Nephron (organoid): ENCODE measurements around the gene RAB40B.

Source experiments
- H3K27ac Mint-ChIP-seq, 3 experiments: 2 replicates each; pipeline ENCODE4 v1.8.0; 2020; ENCODE audit warnings: mixed read lengths in 3 of 3, mild to moderate bottlenecking in 2 of 3, moderate library complexity in 1 of 3
- H3K27me3 Mint-ChIP-seq: 2 replicates; pipeline ENCODE4 v1.8.0; 2021; ENCODE audit warnings: low read depth, mild to moderate bottlenecking, moderate library complexity, mixed read lengths
- H3K36me3 Mint-ChIP-seq: 2 replicates; pipeline ENCODE4 v1.8.0; 2020; ENCODE audit warnings: low read depth, mixed read lengths
- H3K4me1 Mint-ChIP-seq: 2 replicates; pipeline ENCODE4 v1.8.0; 2020; ENCODE audit warnings: mixed read lengths
- H3K4me3 Mint-ChIP-seq, 3 experiments: 2 replicates each; pipeline ENCODE4 v1.8.0; 2020; ENCODE audit warnings: mild to moderate bottlenecking in 3 of 3, mixed read lengths in 3 of 3, moderate library complexity in 2 of 3
- H3K9me3 Mint-ChIP-seq: 2 replicates; pipeline ENCODE4 v1.8.0; 2020; ENCODE audit warnings: mixed read lengths
- TF ChIP-seq, protein P1 (sequence below), 3 experiments: fragments of 200-600 bp; sonication (generic); IDR thresholded peaks; one replicate each; pipeline ENCODE4 v1.5.0; 2021; ENCODE audit warnings: antibody characterized with exemption in 3 of 3; ENCODE audit not compliant: unreplicated experiment in 3 of 3

The RAB40B gene

DNA sequence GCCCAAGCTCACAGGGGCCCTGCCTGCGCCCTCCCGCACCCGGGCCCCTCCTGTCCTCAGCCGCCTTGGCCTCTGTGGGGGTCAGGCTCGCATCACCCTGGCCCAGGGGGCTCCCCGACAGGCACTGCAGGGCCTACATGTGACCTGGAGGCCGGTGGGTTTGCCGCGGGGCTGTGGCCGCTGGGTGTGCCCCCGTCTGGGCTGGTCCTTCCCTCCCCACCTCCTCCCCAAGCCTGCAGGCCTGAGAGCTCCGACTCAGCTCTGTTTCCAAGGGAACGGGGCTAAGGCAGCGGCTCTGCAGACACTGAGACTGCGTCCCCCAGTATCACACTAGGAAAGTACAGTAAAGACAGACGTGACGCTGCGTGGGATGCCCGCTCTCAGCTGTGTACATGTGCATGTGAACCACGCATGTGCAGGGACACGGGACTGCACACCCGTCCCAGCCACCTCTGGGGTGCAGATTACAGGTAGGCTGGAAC, 33.8 kb downstream of the RAB40B start:
- peak overlapping the region in 2 of 3 experiments; percentile 29 to 71 for H3K27ac Mint-ChIP-seq
- no peak overlapping the region for H3K4me3 Mint-ChIP-seq
- peaks cover 3% of the 10 kb centered on the region for H3K27me3 Mint-ChIP-seq
- TF ChIP-seq, protein P1, sequence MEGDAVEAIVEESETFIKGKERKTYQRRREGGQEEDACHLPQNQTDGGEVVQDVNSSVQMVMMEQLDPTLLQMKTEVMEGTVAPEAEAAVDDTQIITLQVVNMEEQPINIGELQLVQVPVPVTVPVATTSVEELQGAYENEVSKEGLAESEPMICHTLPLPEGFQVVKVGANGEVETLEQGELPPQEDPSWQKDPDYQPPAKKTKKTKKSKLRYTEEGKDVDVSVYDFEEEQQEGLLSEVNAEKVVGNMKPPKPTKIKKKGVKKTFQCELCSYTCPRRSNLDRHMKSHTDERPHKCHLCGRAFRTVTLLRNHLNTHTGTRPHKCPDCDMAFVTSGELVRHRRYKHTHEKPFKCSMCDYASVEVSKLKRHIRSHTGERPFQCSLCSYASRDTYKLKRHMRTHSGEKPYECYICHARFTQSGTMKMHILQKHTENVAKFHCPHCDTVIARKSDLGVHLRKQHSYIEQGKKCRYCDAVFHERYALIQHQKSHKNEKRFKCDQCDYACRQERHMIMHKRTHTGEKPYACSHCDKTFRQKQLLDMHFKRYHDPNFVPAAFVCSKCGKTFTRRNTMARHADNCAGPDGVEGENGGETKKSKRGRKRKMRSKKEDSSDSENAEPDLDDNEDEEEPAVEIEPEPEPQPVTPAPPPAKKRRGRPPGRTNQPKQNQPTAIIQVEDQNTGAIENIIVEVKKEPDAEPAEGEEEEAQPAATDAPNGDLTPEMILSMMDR (IDR thresholded peaks at IDR 0.05; ENCODE audit: unreplicated experiment in 3 of 3), result no peak
- H3K36me3 Mint-ChIP-seq, result peaks cover 23% of the 10 kb centered on the region
- no peaks in the 10 kb centered on the region for H3K9me3 Mint-ChIP-seq
- peaks cover 17% of the 10 kb centered on the region for H3K4me1 Mint-ChIP-seq

DNA sequence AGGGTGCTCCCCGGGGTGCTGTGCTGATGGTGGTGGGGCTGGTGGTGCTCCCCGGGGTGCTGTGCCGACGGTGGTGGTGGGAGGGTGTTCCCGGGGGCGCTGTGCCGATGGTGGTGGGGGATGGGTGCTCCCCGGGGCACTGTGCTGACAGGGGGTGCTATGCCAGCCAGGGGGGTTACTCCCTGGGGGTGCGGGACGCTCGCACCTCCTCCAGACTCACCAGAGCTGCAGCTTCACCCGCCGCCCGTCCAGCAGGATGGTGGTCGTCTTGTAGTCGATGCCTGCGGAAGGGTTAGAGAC, 34.3 kb downstream of the RAB40B start:
- peaks cover 28% of the 10 kb centered on the region for H3K36me3 Mint-ChIP-seq
- H3K4me1 Mint-ChIP-seq, result peaks cover 14% of the 10 kb centered on the region
- no peaks in the 10 kb centered on the region for H3K9me3 Mint-ChIP-seq
- H3K4me3 Mint-ChIP-seq, result no peak overlapping the region
- H3K27ac Mint-ChIP-seq, result no peak overlapping the region
- H3K27me3 Mint-ChIP-seq, result peaks cover 3% of the 10 kb centered on the region
- TF ChIP-seq, protein P1 (IDR thresholded peaks at IDR 0.05; ENCODE audit: unreplicated experiment in 3 of 3), result no peak

DNA sequence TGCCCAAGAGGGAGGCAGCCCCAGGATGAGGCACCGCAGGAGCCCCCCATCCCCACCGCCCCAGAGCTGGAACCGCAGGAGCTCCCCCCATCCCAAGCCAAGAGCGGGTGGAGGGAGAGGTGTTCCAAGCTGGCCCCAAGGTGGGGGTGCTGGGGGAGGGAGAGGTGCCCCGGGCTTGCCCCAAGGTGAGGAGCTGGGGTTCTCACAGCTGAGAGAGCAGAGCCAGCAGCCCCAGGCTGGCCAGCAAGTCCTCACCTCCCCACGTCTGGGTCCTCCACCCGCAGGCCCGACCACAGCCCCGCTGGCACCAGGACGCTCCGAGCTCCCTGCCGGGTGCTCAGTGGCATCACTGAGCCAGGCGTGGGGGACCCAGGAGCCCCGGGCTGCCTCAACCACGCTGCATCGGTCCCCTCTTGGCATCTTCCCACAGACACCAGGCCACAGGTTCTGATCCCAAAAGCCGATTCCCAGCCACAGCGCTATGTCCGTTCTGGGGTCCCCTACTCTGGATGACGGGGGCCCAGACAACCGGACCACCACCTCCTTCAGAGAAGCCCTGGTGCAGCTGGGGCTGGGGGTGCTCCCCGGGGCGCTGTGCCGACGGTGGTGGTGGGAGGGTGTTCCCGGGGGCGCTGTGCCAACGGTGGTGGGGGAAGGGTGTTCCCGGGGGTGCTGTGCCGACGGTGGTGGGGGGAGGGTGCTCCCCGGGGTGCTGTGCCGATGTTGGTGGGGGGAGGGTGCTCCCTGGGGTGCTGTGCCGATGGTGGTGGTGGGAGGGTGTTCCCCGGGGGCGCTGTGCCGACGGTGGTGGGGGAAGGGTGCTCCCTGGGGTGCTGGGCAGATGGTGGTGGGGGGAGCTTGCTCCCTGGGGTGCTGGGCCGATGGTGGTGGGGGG, 34.9 kb downstream of the RAB40B start:
- Mint-ChIP-seq H3K9me3 (no peaks in the 10 kb centered on the region), H3K27ac (no peak overlapping the region), H3K36me3 (peaks cover 31% of the 10 kb centered on the region), H3K27me3 (peaks cover 3% of the 10 kb centered on the region), H3K4me1 (peaks cover 11% of the 10 kb centered on the region), H3K4me3 (no peak overlapping the region)
- TF ChIP-seq, protein P1 (IDR thresholded peaks at IDR 0.05; ENCODE audit: unreplicated experiment in 3 of 3), result no peak

DNA sequence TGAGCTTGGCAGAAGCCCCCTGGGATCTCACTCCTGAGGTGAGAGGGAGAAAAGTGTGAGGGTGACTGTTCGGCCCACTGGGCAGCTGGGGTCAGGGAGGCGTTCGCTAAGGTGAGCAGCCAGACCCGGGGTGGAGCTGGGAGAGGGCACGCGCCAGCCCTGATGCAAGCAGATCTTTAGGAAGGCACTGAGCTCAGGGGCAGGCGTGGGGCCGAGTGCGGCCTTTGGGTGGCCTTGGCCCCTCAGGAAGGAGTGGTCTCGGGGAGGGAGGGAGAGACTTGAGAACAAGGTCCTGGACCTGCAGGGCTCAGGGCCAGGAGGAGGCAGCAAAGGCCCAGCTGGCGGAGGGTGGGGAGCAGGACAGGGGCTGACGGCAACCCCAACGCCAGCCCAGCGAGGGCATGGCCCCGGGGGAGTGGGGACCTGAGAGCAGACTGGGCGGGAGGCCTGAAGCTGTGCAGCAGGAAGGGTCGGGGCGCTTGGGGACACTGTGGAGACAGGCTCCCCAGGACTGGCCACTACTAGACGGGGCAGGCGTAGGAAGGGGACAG, 35.7 kb downstream of the RAB40B start:
- H3K4me1 Mint-ChIP-seq, result peaks cover 7% of the 10 kb centered on the region
- H3K27me3 Mint-ChIP-seq, result peaks cover 3% of the 10 kb centered on the region
- TF ChIP-seq, protein P1 (IDR thresholded peaks at IDR 0.05; ENCODE audit: unreplicated experiment in 3 of 3), result no peak
- no peak overlapping the region for H3K4me3 Mint-ChIP-seq
- peaks cover 34% of the 10 kb centered on the region for H3K36me3 Mint-ChIP-seq
- H3K27ac Mint-ChIP-seq, result no peak overlapping the region
- H3K9me3 Mint-ChIP-seq, result no peaks in the 10 kb centered on the region

DNA sequence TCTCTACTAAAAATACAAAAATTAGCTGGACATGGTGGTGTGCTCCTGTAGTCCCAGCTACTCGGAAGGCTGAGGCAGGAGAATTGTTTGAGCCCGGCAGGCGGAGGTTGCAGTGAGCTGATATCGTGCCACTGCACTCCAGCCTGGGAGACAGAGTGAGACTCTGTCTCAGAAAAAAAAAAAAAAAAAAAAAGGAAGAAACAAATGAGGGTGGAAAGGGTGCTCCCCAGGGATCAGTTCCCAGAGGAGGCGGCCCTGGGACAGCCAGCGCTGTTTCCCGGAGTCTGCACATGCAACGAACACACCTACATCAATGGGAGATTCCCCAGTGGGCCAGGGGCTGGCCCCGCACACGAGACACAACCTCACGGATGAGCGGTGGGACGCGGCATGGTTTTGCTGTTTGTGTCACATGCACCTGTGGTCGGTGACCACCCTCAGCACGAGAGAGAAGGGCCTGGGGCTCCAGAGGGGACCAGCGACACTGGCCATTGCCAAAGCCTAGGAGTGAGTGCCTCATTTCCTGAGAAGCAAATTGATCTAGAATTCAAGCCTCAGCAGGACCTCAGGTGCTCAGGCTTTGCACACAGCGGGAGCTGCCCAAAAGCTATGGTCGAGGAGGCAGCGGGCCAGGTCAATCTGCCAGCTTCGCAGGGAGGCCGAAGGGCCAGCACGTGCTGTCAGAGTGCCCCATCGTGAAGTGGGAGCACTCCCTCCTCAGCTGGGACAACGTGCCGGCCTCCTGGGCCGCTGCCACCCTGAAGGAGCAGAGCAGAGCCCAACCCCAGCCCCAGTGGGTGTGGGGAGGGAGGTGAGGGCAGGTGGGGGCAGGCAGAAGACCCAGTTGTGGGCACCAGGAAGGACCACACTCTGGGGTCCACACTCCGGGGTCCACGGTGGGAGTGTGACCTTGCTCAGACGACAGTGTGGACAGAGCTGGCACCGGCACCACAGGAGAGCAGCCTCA, 36.5 kb downstream of the RAB40B start:
- Mint-ChIP-seq H3K27me3 (no peaks in the 10 kb centered on the region), H3K27ac (no peak overlapping the region), H3K4me1 (peaks cover 7% of the 10 kb centered on the region), H3K9me3 (no peaks in the 10 kb centered on the region), H3K4me3 (no peak overlapping the region), H3K36me3 (peaks cover 37% of the 10 kb centered on the region)
- TF ChIP-seq, protein P1 (IDR thresholded peaks at IDR 0.05; ENCODE audit: unreplicated experiment in 3 of 3), result no peak
